Neural crest cell (in vitro differentiated cells): ENCODE measurements around the gene NUMBL. TPM values are rescaled to one million over a fixed set of nuclear protein-coding genes. Genes with fewer than 3 reads are reported as not detected.

Experiments
- DNase-seq: peaks from one replicate; pipeline ENCODE4 v3.0.0; 2021; ENCODE audit warnings: low read depth, mixed read lengths, low spot score
- H3K27ac Mint-ChIP-seq: one replicate; pipeline ENCODE4 v1.8.0; 2021; ENCODE audit warnings: mild to moderate bottlenecking, mixed read lengths; ENCODE audit not compliant: unreplicated experiment
- H3K27me3 Mint-ChIP-seq: 2 replicates; pipeline ENCODE4 v1.8.0; 2021; ENCODE audit warnings: low read depth, mild to moderate bottlenecking, mixed read lengths
- H3K36me3 Mint-ChIP-seq: 2 replicates; pipeline ENCODE4 v1.8.0; 2021; ENCODE audit warnings: low read depth, mild to moderate bottlenecking, mixed read lengths
- H3K4me1 Mint-ChIP-seq: 2 replicates; pipeline ENCODE4 v1.8.0; 2021; ENCODE audit warnings: mixed read lengths
- H3K4me3 Mint-ChIP-seq: one replicate; pipeline ENCODE4 v1.8.0; 2021; ENCODE audit warnings: mild to moderate bottlenecking, mixed read lengths
- H3K9me3 Mint-ChIP-seq: 2 replicates; pipeline ENCODE4 v1.8.0; 2021; ENCODE audit warnings: mixed read lengths
- CTCF ChIP-seq: fragments of 200-600 bp; sonication (generic); conservative IDR thresholded peaks from 2 replicates; pipeline ENCODE4 v1.5.0; 2021; ENCODE audit warnings: antibody characterized with exemption, mild to moderate bottlenecking
- total RNA-seq: library from RNA; stranded (reverse); gene quantifications from 2 replicates; pipeline ENCODE4 v1.2.1, GENCODE V29; 2021

NUMBL gene
- total RNA-seq, 1 donor from 2014 or later: 26.8 TPM

GRCh38 chr19:40714441-40715299, 24.2 kb upstream of the NUMBL start:
- Mint-ChIP-seq H3K36me3 (peaks cover 2% of the 10 kb centered on the region), H3K4me3 (peak overlapping the region; percentile 97), H3K4me1 (peaks cover 48% of the 10 kb centered on the region), H3K27ac (peak overlapping the region; percentile 97), H3K9me3 (no peaks in the 10 kb centered on the region), H3K27me3 (no peaks in the 10 kb centered on the region)
- DNase-seq: peak; percentile 91
- TF ChIP-seq CTCF: no peak

- no peak for TF ChIP-seq CTCF
- DNase-seq: no peak
- H3K4me3 Mint-ChIP-seq: peak overlapping the region; percentile 70
- peaks cover 41% of the 10 kb centered on the region for H3K4me1 Mint-ChIP-seq
- H3K27me3 Mint-ChIP-seq: no peaks in the 10 kb centered on the region
- H3K9me3 Mint-ChIP-seq: no peaks in the 10 kb centered on the region
- H3K36me3 Mint-ChIP-seq: peaks cover 2% of the 10 kb centered on the region
- H3K27ac Mint-ChIP-seq: no peak overlapping the region
Measured at GRCh38 chr19:40713939-40714338, 23.5 kb upstream of the NUMBL start.

GRCh38 chr19:40709817-40710216, 19.4 kb upstream of the NUMBL start:
- H3K36me3 Mint-ChIP-seq: peaks cover 2% of the 10 kb centered on the region
- peaks cover 9% of the 10 kb centered on the region for H3K4me1 Mint-ChIP-seq
- no peak for TF ChIP-seq CTCF
- H3K9me3 Mint-ChIP-seq: no peaks in the 10 kb centered on the region
- no peaks in the 10 kb centered on the region for H3K27me3 Mint-ChIP-seq
- H3K27ac Mint-ChIP-seq: no peak overlapping the region
- DNase-seq: no peak
- H3K4me3 Mint-ChIP-seq: no peak overlapping the region

GRCh38 chr19:40707615-40708014, 17.2 kb upstream of the NUMBL start:
- DNase-seq: no peak
- no peak for TF ChIP-seq CTCF
- Mint-ChIP-seq H3K27me3 (no peaks in the 10 kb centered on the region), H3K9me3 (no peaks in the 10 kb centered on the region), H3K4me1 (peaks cover 6% of the 10 kb centered on the region), H3K36me3 (peaks cover 7% of the 10 kb centered on the region), H3K4me3 (no peak overlapping the region), H3K27ac (no peak overlapping the region)

- Mint-ChIP-seq H3K9me3 (no peaks in the 10 kb centered on the region), H3K27me3 (no peaks in the 10 kb centered on the region), H3K36me3 (peaks cover 11% of the 10 kb centered on the region), H3K27ac (no peak overlapping the region), H3K4me1 (peaks cover 6% of the 10 kb centered on the region), H3K4me3 (no peak overlapping the region)
- no peak for DNase-seq
- TF ChIP-seq CTCF: no peak
Measured at GRCh38 chr19:40705950-40706619, 15.6 kb upstream of the NUMBL start.
